NCI-H345 treated with DMSO at 0.1 percent for 48 hours (cell line): ENCODE data around the gene UBE2Q1.
"Not testable (repeated sequence)": the region's sequence is repeated elsewhere in the genome, so short reads cannot be mapped to it uniquely, and the experiment has no call there.

Experiments
- DNase-seq: peaks from one replicate; lab custom pipeline; 2025; ENCODE audit not compliant: unreplicated experiment; lab: John Stamatoyannopoulos, UW

UBE2Q1 gene

DNA sequence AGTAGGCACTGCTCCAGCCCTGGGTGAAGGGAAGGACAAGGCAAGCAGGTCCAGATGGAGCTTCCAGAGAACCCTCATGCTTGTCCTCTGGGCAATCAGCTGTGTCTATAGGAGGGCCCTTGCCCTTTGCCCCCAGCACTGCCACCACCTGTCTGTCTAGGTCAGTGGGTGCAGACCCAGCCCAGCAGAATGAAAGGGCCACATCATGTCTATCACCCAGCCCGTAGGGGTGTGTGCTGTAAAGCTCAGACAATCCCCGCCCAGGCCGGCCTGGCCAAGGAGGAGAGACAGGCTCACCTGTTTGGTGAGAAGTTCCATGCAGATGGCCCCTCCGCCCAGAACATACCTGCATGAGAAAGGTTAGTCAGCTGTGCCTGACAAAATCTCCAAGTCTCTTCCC, 7.0 kb downstream of the UBE2Q1 start:
- DNase-seq = no peak

- no peak for DNase-seq
These were observed 7.8 kb downstream of the UBE2Q1 start for GRCh38 chr1:154550657-154551056.

- DNase-seq = no peak
These were observed 8.4 kb downstream of the UBE2Q1 start for GRCh38 chr1:154550070-154550469.

GRCh38 chr1:154549202-154549770, 9.2 kb downstream of the UBE2Q1 start:
- no peak for DNase-seq

GRCh38 chr1:154548028-154548427, 10.4 kb downstream of the UBE2Q1 start:
- DNase-seq = no peak

DNA sequence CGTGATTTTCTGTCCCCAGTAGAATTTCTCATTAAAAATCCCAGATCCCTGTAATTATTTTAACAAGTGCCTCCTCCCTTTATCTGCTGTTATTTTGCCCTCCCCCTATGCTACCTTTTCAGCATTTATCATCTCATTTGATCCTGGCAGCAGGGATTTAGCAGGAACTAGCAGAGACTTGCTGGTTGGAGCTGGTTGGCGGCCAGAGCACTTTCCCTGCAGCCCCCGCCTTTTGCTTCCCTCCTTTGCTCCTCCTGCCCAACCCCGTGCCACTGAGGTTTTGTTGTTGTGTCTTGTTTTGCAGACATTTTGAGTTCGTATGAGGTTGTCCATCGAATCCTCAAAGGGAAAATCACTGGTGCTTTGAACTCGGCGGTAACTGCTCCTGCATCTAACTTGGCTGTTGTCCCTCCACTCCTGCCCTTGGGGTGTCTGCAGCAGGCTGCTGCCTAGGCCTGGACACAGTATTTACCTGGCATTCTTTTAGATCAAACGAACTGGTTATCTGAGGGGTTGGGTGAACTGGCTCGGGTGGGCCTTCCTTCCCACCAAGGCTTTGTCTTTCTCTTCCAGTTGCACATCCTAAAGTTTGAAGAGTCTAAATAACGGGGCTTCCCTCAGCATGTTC, 11.2 kb downstream of the UBE2Q1 start:
- DNase-seq = no peak

GRCh38 chr1:154546264-154547063, 12.0 kb downstream of the UBE2Q1 start:
- DNase-seq = peak; percentile 60

GRCh38 chr1:154541231-154541630, 17.2 kb downstream of the UBE2Q1 start:
- DNase-seq = no peak

DNA sequence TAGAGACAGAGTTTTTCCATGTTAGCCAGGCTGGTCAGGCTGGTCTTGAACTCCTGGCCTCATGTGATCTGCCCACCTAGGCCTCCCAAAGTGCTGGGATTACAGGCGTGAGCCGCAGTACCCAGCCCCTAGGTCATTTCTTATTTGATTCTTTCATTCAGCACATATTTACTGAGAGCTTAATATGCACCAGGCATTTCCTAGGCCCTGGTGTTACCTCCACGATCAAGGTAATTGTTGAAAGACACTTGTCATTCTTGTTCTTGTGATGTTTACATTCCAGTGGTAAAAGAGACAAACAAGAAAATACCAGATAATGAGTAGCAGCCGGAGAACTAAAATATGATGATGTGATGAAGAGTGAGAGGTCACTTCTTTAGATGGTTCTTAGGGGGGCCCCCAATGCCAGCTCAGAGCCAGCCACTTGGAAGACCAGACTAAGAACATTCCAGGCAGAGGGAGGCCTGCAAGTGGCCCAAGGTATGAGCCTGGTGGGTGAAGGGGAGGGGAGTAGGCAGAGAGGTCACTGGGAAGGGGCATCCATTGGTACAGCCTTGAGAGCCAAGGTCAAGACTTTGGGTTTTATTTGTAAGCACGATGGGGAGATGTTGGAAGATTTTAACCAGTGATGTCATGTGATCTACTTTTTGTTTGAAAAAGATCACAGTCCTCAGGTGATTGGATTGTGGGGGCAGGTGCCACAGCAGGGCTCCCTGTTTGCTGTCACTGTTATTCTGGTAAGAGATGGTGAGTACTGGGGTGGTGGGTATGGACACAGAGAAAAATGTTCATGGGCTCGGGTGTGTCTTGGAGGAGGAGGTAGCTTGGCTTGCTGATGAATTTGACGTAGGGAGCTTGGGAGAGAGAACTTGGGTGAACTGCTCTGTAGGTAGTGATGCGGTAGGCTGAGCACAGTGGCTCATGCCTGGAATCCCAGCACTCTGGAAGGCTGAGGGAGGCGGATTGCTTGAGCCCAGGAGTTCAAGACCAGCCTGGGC, 18.7 kb downstream of the UBE2Q1 start:
- DNase-seq = no peak

DNA sequence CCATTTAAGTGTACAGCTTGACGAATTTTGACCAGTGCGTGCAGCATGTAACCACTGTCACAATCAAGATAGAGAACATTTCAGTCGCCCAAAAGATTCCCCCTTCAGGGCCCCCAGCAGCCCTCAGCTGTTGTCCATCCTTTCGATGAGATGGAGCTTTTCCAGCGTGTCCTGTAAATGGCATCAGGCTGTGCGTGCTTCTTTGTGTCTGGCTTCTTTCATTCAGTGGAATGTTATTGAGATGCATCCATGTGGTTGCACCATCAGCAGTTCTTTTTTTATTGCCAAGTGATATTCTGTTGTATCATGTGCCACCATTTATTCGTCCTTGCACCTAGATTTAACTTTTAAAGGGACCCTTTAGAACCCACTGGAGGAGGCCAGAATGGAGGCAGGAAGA, 21.9 kb downstream of the UBE2Q1 start:
- DNase-seq = no peak

DNA sequence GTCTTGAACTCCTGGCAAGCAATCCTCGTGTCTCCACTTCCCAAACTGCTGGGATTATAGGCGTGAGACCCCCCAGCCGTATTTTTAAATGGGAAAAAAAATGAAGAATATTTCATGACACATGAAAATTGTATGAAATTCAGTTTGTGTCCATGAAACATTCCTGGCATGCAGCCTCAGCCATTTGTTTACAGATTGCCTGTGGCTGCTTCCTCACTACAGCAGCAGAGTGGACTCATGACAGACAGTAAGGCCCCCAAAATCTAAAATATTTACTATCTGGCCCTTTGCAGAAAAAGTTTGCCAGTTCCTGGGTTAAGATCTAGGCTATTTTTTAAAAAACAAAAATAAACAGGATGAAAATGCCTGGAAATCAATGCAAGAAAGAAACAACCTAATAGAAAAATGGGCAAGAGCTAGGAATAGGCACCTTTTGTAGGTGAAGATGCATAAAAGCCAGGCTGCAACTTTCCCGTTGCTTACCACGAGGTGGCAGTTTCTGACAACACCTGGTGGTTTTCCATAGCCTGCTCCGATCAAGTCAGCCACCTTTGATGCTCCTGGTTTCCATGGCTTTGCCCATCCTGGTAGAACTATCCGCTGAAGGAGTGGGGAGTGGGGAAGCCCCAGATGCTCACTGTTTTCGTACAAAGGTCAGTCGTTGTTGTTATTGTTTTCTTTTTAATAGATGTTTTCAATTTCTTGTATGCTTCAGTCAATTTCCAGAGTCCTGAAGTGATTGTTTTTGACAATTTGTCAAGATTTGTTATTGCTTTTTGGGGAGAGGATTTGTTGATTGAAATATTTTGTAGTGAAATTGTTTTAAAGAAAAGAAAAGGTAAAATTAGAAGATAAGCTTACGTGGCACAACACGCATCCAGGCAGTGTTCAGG, 24.3 kb downstream of the UBE2Q1 start:
- DNase-seq = peak; percentile 81

DNA sequence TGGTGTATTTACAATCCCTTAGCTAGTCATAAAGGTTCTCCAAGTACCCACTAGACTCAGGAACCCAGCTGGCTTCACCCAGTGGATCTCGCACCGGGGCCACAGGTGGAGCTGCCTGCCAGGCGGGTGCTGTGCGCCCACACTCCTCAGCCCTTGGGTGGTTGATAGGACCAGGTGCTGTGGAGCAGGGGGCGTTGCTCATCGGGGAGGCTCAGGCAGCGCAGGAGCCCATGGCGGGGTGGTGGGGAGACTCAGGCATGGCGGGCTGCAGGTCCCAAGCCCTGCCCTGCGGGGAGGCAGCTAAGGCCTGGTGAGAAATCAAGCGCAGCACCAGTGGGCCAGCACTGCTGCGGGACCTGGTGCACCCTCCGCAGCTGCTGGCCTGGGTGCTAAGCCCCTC, 26.5 kb downstream of the UBE2Q1 start:
- DNase-seq = not testable (repeated sequence)

GRCh38 chr1:154529308-154529707, 29.2 kb downstream of the UBE2Q1 start:
- no peak for DNase-seq

DNA sequence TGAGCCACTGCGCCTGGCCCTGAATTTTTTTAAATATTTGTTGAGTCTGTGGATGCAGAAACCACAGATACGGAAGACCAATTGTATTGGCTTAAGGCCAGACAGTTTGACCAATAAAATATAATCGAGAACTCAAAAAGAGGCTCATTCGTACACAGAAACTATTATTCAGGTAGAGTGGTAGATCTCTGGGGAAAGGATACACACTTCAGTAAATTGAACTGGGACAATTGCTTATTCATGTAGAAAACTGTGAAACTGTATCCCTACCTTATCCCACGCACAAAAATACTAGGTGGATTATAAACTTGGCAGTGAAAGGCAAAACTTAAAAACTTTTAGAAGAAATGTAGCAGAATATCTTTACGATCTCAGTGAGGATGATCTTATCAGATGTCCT, 31.3 kb downstream of the UBE2Q1 start:
- no peak for DNase-seq

DNA sequence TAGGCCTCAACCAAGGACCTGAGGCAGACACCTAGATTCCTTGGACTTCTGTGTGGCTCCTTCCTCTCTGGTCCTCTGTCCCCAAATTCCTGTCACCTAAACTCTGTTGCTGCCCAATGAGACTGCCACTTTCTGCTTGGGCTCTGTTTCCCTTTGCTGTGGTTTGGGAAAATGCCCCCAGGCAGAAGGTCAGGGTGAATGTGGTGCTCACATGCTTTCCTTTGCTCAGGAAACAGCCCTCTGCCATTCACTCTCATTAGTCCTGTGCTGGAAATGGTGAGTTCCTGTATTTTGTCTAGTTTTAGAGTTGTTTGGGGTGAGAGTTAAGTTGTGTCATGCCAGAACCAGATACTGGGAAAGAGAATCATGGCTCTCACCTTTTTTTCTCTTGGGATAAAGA, 33.6 kb downstream of the UBE2Q1 start:
- DNase-seq = no peak

- DNase-seq = peak; percentile 41
These were observed 36.8 kb downstream of the UBE2Q1 start for GRCh38 chr1:154521695-154522094.

- DNase-seq = no peak
These were observed 38.1 kb downstream of the UBE2Q1 start for GRCh38 chr1:154520333-154520732.

DNA sequence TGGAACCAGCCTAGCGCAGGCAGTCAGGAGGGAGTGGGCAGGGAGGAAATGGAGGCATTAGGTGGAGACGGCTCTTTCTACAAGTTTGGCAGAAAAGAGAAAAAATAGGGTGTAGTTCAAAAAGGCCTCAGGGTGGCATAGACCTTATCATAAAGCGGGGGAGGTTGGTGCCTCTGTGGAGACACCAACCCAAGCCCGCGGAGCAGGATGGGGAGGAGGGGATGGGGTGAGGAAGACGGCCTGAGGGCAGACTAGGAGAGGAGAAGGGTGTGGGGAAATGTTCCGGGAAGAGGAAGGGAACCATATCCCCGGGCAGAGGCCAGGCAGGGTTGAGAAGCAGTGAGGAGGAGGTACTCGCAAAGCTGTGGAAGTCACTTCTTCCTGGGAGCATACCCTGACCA, 38.9 kb downstream of the UBE2Q1 start:
- no peak for DNase-seq

GRCh38 chr1:154517661-154518060, 40.8 kb downstream of the UBE2Q1 start:
- no peak for DNase-seq

DNA sequence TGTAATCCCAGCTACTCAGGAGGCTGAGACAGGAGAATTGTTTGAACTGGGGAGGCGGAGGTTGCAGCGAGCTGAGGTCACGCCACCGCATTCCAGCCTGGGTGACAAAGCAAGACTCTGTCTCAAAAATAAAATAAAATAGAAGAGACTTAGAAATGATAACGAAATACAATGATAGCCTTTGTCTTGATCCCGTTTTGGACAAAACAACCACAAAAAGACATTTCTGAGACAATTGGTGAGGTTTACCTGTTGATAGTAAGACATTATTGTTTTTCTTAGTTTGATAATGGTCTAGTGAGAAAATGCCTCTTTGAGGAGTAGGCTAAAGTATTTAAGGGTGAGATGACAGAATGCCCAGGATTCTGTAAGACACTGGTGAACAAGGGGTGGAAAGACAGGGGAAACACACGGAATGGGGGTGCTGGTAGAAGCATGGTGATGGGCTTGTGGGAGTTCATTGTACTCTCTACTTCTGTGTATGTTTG, 44.4 kb downstream of the UBE2Q1 start:
- DNase-seq = no peak
